SU-DHL-6 (cell line): ENCODE results near the gene KL.

ENCODE experiments used
- EZH2phosphoT487 ChIP-seq: fragments of 200-600 bp; sonication (generic), shearing (Covaris generic); conservative IDR thresholded peaks from 2 replicates; pipeline ENCODE4 v1.6.1; 2018; ENCODE audit warnings: mild to moderate bottlenecking, antibody characterized with exemption, low read length, moderate library complexity, mixed read lengths
- TF ChIP-seq, protein P1 (sequence below): fragments of 200-600 bp; sonication (generic); IDR thresholded peaks from one replicate; pipeline ENCODE4 v1.5.1; 2017; ENCODE audit warnings: antibody characterized with exemption, mild to moderate bottlenecking, low read length, moderate library complexity; ENCODE audit not compliant: insufficient read depth, poor library complexity, severe bottlenecking

DNA sequence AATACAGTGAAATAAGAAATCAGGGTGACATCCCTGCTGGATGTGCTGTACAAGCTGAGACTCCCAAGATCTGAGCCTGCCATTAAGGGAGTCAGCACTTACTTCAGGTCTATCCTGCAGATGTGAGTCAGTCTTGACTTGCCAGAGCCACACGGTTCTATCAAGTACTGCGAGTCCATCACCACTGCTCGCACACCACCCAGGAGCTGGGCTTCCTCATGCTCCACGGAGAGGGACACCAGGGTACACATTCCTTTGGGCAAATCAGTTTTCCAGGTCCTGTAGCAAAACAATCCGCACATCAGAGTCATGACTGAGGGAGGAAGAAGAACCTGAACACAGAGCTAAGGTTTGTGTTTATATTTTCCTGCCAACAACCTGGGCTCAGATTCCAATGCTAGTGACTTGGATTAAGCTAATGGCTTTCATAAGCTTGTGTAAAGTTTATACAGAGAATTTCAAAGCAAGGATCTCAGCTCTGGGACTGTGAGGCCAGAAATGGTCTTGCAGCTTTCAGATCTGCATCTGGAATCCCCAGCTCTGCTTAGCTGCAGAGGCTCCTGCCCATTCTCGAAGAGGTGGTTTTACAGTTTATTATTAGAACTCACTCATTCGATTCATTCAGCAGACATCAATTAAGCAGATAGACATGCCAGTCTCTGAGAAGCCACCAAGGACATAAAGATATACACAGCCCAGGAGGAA is 90.6 kb downstream of the KL start:
- TF ChIP-seq, protein P1, sequence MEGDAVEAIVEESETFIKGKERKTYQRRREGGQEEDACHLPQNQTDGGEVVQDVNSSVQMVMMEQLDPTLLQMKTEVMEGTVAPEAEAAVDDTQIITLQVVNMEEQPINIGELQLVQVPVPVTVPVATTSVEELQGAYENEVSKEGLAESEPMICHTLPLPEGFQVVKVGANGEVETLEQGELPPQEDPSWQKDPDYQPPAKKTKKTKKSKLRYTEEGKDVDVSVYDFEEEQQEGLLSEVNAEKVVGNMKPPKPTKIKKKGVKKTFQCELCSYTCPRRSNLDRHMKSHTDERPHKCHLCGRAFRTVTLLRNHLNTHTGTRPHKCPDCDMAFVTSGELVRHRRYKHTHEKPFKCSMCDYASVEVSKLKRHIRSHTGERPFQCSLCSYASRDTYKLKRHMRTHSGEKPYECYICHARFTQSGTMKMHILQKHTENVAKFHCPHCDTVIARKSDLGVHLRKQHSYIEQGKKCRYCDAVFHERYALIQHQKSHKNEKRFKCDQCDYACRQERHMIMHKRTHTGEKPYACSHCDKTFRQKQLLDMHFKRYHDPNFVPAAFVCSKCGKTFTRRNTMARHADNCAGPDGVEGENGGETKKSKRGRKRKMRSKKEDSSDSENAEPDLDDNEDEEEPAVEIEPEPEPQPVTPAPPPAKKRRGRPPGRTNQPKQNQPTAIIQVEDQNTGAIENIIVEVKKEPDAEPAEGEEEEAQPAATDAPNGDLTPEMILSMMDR = no peak
- TF ChIP-seq EZH2phosphoT487 = no peak
